HepG2 (cell line): Measurements from ENCODE around the gene POU2F1.

Experiments
- ARID2 ChIP-seq: sonication (generic); formaldehyde crosslinking; IDR thresholded peaks from 2 replicates; pipeline ENCODE4 v1.8.1; 2022; ENCODE audit warnings: mild to moderate bottlenecking, missing genetic modification reagents, borderline replicate concordance
- CEBPB ChIP-seq: IDR thresholded peaks from 2 replicates; pipeline ENCODE4 v1.6.1; 2011; ENCODE audit warnings: low read depth, low read length, improper control_type of control experiment, borderline replicate concordance
- CTCF ChIP-seq: sonication (generic); formaldehyde crosslinking; IDR thresholded peaks from 2 replicates; pipeline ENCODE4 v1.5.0; 2020; ENCODE audit warnings: mild to moderate bottlenecking, missing genetic modification reagents, moderate library complexity
- NCOR1 ChIP-seq: fragments of 200-600 bp; sonication (generic); IDR thresholded peaks from 2 replicates; pipeline ENCODE4 v1.7.0; 2017; ENCODE audit warnings: antibody characterized with exemption, low read length, borderline replicate concordance
- RFX1 ChIP-seq: fragments of 450-650 bp; IDR thresholded peaks from 2 replicates; pipeline ENCODE4 v1.6.1; 2017
- ZFP90 ChIP-seq: sonication (generic); formaldehyde crosslinking; IDR thresholded peaks from 2 replicates; pipeline ENCODE4 v1.8.0; 2022; ENCODE audit warnings: missing genetic modification reagents, mild to moderate bottlenecking, inconsistent platforms, borderline replicate concordance
- ZNF121 ChIP-seq: sonication (generic); formaldehyde crosslinking; IDR thresholded peaks from 2 replicates; pipeline ENCODE4 v1.5.0; 2020; ENCODE audit warnings: mild to moderate bottlenecking, missing genetic modification reagents
- ZNF232 ChIP-seq: sonication (generic); formaldehyde crosslinking; IDR thresholded peaks from 2 replicates; pipeline ENCODE4 v1.4.0; 2020; ENCODE audit warnings: missing genetic modification reagents, borderline replicate concordance
- ZNF577 ChIP-seq: sonication (generic); formaldehyde crosslinking; IDR thresholded peaks from 2 replicates; pipeline ENCODE4 v1.4.0; 2020; ENCODE audit warnings: mild to moderate bottlenecking, low read depth, missing genetic modification reagents, borderline replicate concordance

- TF ChIP-seq ZNF121 (CRISPR knock-in tag) (no peak), CEBPB (no peak), NCOR1 (no peak), ZNF232 (CRISPR knock-in tag) (no peak), ZFP90 (no peak), RFX1 (no peak), ARID2 (CRISPR knock-in tag) (no peak), CTCF (CRISPR knock-in tag) (no peak), ZNF577 (no peak)
Observed at GRCh38 chr1:167413328-167413727, 192.6 kb downstream of the POU2F1 start.
